HL-60 (cell line): Measurements from ENCODE around the gene PKD1L1.

Experiments used
- CTCF ChIP-seq: IDR thresholded peaks from one replicate; pipeline ENCODE4 v1.5.1; 2011; ENCODE audit warnings: low read length, control low read depth, inconsistent platforms; ENCODE audit not compliant: insufficient read depth
- GABPA ChIP-seq: IDR thresholded peaks from 2 replicates; pipeline ENCODE4 v1.6.1; 2012; ENCODE audit warnings: low read depth
- POLR2AphosphoS5 ChIP-seq: IDR thresholded peaks from 2 replicates; pipeline ENCODE4 v1.6.1; 2012; ENCODE audit warnings: low read depth

GRCh38 chr7:47953822-47954221 is 5.6 kb upstream of the PKD1L1 start:
- TF ChIP-seq POLR2AphosphoS5: no peak
- no peak for TF ChIP-seq GABPA
- no peak for TF ChIP-seq CTCF
